Neural cell (in vitro differentiated cells): ENCODE measurements around the gene GJD2. TPM values are rescaled to one million over a fixed set of nuclear protein-coding genes. Genes with fewer than 3 reads are reported as not detected.

ENCODE experiments used
- H2AFZ ChIP-seq: fragments of 200-600, 300-800 bp; sonication (generic), shearing (Covaris generic); 2 replicates; pipeline ENCODE4 v1.6.0; 2014; ENCODE audit warnings: low read depth, mild to moderate bottlenecking, antibody characterized with exemption, low read length, moderate library complexity
- H3F3A ChIP-seq: fragments of 200-600 bp; shearing (Covaris generic); 2 replicates; pipeline ENCODE4 v1.6.1; 2016; ENCODE audit warnings: mild to moderate bottlenecking, moderate library complexity, mixed read lengths, antibody characterized with exemption, low read length; ENCODE audit not compliant: insufficient read depth, poor library complexity, severe bottlenecking
- H3K27ac ChIP-seq: fragments of 200-600, 300-800 bp; sonication (generic), shearing (Covaris generic); 2 replicates; pipeline ENCODE4 v1.5.1; 2014; ENCODE audit warnings: mild to moderate bottlenecking, low read length, moderate library complexity
- H3K27me3 ChIP-seq: fragments of 300-800, 200-600 bp; sonication (generic), shearing (Covaris generic); 2 replicates; pipeline ENCODE4 v1.6.0; 2014; ENCODE audit warnings: mild to moderate bottlenecking, low read depth, low read length, moderate library complexity; ENCODE audit not compliant: insufficient read depth
- H3K36me3 ChIP-seq: fragments of 300-800, 200-600 bp; sonication (generic), shearing (Covaris generic); 2 replicates; pipeline ENCODE4 v1.5.1; 2014; ENCODE audit warnings: mild to moderate bottlenecking, antibody characterized with exemption, low read length, moderate library complexity; ENCODE audit not compliant: insufficient read depth
- H3K4me2 ChIP-seq: fragments of 300-800, 200-600 bp; sonication (generic), shearing (Covaris generic); 2 replicates; pipeline ENCODE4 v1.6.0; 2014; ENCODE audit warnings: mild to moderate bottlenecking, low read length
- H3K4me3 ChIP-seq: fragments of 300-800, 200-600 bp; sonication (generic), shearing (Covaris generic); 2 replicates; pipeline ENCODE4 v1.5.1; 2014; ENCODE audit warnings: mild to moderate bottlenecking, low read length, moderate library complexity
- H3K79me2 ChIP-seq: fragments of 200-600 bp; shearing (Covaris generic); replicated peaks from 2 replicates; pipeline ENCODE4 v1.6.0; 2014; ENCODE audit warnings: mild to moderate bottlenecking, low read length, moderate library complexity; ENCODE audit not compliant: insufficient read depth
- H3K9ac ChIP-seq: fragments of 300-800, 200-600 bp; sonication (generic), shearing (Covaris generic); 2 replicates; pipeline ENCODE4 v1.6.1; 2016; ENCODE audit warnings: mild to moderate bottlenecking, low read length, mixed read lengths
- H3K9me2 ChIP-seq: fragments of 200-600 bp; shearing (Covaris generic); 2 replicates; pipeline ENCODE4 v1.6.1; 2016; ENCODE audit warnings: mild to moderate bottlenecking, low read length, mixed read lengths; ENCODE audit not compliant: insufficient read depth
- H3K9me3 ChIP-seq: fragments of 200-600, 300-800 bp; sonication (generic), shearing (Covaris generic); 2 replicates; pipeline ENCODE4 v1.6.1; 2016; ENCODE audit warnings: mild to moderate bottlenecking, mixed run types, low read length, moderate library complexity, mixed read lengths
- H4K20me1 ChIP-seq: fragments of 200-600 bp; shearing (Covaris generic); 2 replicates; pipeline ENCODE4 v1.6.1; 2016; ENCODE audit warnings: mild to moderate bottlenecking, mixed run types; ENCODE audit not compliant: insufficient read depth
- EP300 ChIP-seq: fragments of 450-650 bp; conservative IDR thresholded peaks from 2 replicates; pipeline ENCODE4 v1.6.1; 2014; ENCODE audit warnings: antibody characterized with exemption, mild to moderate bottlenecking, moderate library complexity; ENCODE audit not compliant: poor library complexity, severe bottlenecking
- EZH2 ChIP-seq: fragments of 200-600, 300-800 bp; shearing (Covaris generic), sonication (generic); IDR thresholded peaks from 2 replicates; pipeline ENCODE4 v1.6.1; 2014; ENCODE audit warnings: antibody characterized with exemption, low read length, borderline replicate concordance, mild to moderate bottlenecking; ENCODE audit not compliant: insufficient read depth, poor library complexity, severe bottlenecking
- MXI1 ChIP-seq: fragments of 450-650 bp; conservative IDR thresholded peaks from 2 replicates; pipeline ENCODE4 v1.6.1; 2014; ENCODE audit warnings: antibody characterized with exemption, mild to moderate bottlenecking; ENCODE audit not compliant: poor library complexity, severe bottlenecking
- POLR2AphosphoS5 ChIP-seq: IDR thresholded peaks from 2 replicates; pipeline ENCODE4 v1.6.1; 2012
- RAD21 ChIP-seq: fragments of 450-650 bp; conservative IDR thresholded peaks from 2 replicates; pipeline ENCODE4 v1.6.1; 2014; ENCODE audit warnings: antibody characterized with exemption, mild to moderate bottlenecking, moderate library complexity
- SMC3 ChIP-seq: fragments of 450-650 bp; conservative IDR thresholded peaks from 2 replicates; pipeline ENCODE4 v1.6.1; 2014; ENCODE audit warnings: antibody characterized with exemption, mild to moderate bottlenecking, moderate library complexity; ENCODE audit not compliant: poor library complexity
- TAF1 ChIP-seq: IDR thresholded peaks from 2 replicates; pipeline ENCODE4 v1.6.1; 2012; ENCODE audit warnings: low read depth
- polyA plus RNA-seq: library from polyadenylated mRNA; depleted of rRNA; stranded (reverse); fragments of >200 nt; gene quantifications from 2 replicates; pipeline ENCODE4 v1.2.3, GENCODE V29; 2014
- TF ChIP-seq, protein P1 (sequence below): fragments of 450-650 bp; IDR thresholded peaks from 2 replicates; pipeline ENCODE4 v1.5.1; 2014; ENCODE audit warnings: antibody characterized with exemption, mild to moderate bottlenecking, moderate library complexity; ENCODE audit not compliant: poor library complexity, severe bottlenecking
- TF ChIP-seq, protein P2 (sequence below): IDR thresholded peaks from 2 replicates; pipeline ENCODE4 v1.6.1; 2012; ENCODE audit warnings: borderline replicate concordance

Gene GJD2
- polyA plus RNA-seq, 1 donor from 2014 or later, result 4.6 TPM

DNA sequence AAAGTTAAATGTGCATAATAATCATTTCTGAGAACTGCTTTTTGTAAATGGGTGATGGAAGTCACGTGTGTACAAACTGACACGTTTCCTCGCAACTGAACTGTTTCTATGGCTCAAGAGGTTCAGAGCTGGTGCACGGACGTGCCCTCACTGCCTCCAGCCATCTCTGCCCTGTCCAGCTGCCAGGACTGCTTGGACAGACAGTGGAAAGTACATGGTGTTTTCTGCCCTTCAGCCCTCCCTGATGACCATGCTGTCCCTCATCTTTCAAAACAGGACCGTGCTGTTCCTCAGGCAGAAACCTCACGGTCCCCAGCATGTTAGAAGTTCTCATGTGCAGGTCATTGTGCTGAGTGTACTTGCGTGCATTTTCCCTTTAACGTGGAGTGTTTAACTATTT is 38.7 kb downstream of the GJD2 start:
- H3K4me3 ChIP-seq, result no peak overlapping the region
- H3K27me3 ChIP-seq, result no peaks in the 10 kb centered on the region
- no peaks in the 10 kb centered on the region for H3K9me3 ChIP-seq
- no peaks in the 10 kb centered on the region for H3K36me3 ChIP-seq
- H3K4me2 ChIP-seq, result no peak overlapping the region
- no peaks in the 10 kb centered on the region for H3K9me2 ChIP-seq
- H4K20me1 ChIP-seq, result no peaks in the 10 kb centered on the region
- H3K79me2 ChIP-seq, result no peaks in the 10 kb centered on the region
- TF ChIP-seq POLR2AphosphoS5, result no peak
- no peak for TF ChIP-seq EP300
- no peak overlapping the region for H3K9ac ChIP-seq
- no peak overlapping the region for H2AFZ ChIP-seq
- no peak overlapping the region for H3K27ac ChIP-seq
- H3F3A ChIP-seq, result no peaks in the 10 kb centered on the region

DNA sequence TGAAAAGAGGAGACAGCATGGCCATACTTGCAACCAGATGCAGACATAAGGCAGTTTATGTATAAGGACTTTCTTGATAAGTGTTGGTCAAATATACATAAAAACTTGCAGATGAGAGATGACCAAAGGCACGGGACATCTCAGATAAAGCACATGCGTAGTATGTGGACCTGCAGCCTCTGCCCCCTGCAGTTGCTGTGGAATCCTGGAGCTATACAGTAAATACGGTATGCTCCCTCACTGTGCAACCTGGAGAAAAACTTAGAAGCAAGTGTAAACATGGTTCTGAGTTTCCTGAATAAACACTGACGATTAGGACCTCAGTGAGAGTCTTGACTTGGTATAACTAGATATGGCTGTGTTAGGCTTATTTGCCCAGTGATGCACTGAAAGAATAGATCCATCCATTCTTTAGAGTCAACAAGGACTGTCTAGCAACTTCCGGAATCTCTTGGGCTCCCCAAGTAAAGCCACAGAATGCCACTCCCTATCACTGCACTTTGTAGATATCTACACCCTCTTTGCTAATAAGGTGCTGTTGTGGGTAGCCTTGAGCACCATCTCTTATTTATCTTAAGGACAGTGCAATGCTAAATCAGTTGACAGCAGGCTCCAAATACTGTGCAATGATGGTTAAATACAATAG is 40.2 kb downstream of the GJD2 start:
- no peak overlapping the region for H3K4me2 ChIP-seq
- no peaks in the 10 kb centered on the region for H3K36me3 ChIP-seq
- no peaks in the 10 kb centered on the region for H4K20me1 ChIP-seq
- TF ChIP-seq RAD21 (no peak), TAF1 (no peak), EP300 (no peak), POLR2AphosphoS5 (no peak), SMC3 (no peak), EZH2 (no peak), MXI1 (no peak)
- TF ChIP-seq, protein P1, sequence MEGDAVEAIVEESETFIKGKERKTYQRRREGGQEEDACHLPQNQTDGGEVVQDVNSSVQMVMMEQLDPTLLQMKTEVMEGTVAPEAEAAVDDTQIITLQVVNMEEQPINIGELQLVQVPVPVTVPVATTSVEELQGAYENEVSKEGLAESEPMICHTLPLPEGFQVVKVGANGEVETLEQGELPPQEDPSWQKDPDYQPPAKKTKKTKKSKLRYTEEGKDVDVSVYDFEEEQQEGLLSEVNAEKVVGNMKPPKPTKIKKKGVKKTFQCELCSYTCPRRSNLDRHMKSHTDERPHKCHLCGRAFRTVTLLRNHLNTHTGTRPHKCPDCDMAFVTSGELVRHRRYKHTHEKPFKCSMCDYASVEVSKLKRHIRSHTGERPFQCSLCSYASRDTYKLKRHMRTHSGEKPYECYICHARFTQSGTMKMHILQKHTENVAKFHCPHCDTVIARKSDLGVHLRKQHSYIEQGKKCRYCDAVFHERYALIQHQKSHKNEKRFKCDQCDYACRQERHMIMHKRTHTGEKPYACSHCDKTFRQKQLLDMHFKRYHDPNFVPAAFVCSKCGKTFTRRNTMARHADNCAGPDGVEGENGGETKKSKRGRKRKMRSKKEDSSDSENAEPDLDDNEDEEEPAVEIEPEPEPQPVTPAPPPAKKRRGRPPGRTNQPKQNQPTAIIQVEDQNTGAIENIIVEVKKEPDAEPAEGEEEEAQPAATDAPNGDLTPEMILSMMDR, result no peak
- TF ChIP-seq, protein P2, sequence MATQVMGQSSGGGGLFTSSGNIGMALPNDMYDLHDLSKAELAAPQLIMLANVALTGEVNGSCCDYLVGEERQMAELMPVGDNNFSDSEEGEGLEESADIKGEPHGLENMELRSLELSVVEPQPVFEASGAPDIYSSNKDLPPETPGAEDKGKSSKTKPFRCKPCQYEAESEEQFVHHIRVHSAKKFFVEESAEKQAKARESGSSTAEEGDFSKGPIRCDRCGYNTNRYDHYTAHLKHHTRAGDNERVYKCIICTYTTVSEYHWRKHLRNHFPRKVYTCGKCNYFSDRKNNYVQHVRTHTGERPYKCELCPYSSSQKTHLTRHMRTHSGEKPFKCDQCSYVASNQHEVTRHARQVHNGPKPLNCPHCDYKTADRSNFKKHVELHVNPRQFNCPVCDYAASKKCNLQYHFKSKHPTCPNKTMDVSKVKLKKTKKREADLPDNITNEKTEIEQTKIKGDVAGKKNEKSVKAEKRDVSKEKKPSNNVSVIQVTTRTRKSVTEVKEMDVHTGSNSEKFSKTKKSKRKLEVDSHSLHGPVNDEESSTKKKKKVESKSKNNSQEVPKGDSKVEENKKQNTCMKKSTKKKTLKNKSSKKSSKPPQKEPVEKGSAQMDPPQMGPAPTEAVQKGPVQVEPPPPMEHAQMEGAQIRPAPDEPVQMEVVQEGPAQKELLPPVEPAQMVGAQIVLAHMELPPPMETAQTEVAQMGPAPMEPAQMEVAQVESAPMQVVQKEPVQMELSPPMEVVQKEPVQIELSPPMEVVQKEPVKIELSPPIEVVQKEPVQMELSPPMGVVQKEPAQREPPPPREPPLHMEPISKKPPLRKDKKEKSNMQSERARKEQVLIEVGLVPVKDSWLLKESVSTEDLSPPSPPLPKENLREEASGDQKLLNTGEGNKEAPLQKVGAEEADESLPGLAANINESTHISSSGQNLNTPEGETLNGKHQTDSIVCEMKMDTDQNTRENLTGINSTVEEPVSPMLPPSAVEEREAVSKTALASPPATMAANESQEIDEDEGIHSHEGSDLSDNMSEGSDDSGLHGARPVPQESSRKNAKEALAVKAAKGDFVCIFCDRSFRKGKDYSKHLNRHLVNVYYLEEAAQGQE, result no peak
- H3F3A ChIP-seq, result no peaks in the 10 kb centered on the region
- no peaks in the 10 kb centered on the region for H3K79me2 ChIP-seq
- no peaks in the 10 kb centered on the region for H3K27me3 ChIP-seq
- H3K4me3 ChIP-seq, result no peak overlapping the region
- no peaks in the 10 kb centered on the region for H3K9me3 ChIP-seq
- H3K9me2 ChIP-seq, result no peaks in the 10 kb centered on the region
- no peak overlapping the region for H2AFZ ChIP-seq
- no peak overlapping the region for H3K27ac ChIP-seq
- H3K9ac ChIP-seq, result no peak overlapping the region
